Measurements from ENCODE around the gene OPN1MW. TPM values are rescaled to one million over a fixed set of nuclear protein-coding genes. Genes with fewer than 3 reads are reported as not detected.
"Not testable (repeated sequence)": the region's sequence is repeated elsewhere in the genome, so short reads cannot be mapped to it uniquely, and the experiment has no call there.

Gene OPN1MW
- total RNA-seq, 2 donors from 2014 or later, result not detected

- not testable (repeated sequence) for H3K9me3 ChIP-seq; H3K4me1 ChIP-seq (ENCODE audit: control insufficient read depth in 1 of 2, low read depth in 2 of 2); H3K27me3 ChIP-seq (replicated peaks; ENCODE audit: insufficient read depth); H3K4me3 ChIP-seq; ATAC-seq (ENCODE audit: insufficient number of reproducible peaks, low FRiP score, low read depth); DNase-seq (ENCODE audit: low spot score); H3K27ac ChIP-seq; H3K36me3 ChIP-seq
These were observed 9.9 kb upstream of the OPN1MW start for GRCh38 chrX:154172535-154172943.

- H3K36me3 ChIP-seq; H3K9me3 ChIP-seq; H3K27ac ChIP-seq; H3K27me3 ChIP-seq (replicated peaks; ENCODE audit: insufficient read depth); H3K4me3 ChIP-seq; DNase-seq (ENCODE audit: low spot score); ATAC-seq (ENCODE audit: insufficient number of reproducible peaks, low FRiP score, low read depth); H3K4me1 ChIP-seq (ENCODE audit: control insufficient read depth in 1 of 2, low read depth in 2 of 2): not testable (repeated sequence)
These were observed 8.0 kb upstream of the OPN1MW start for GRCh38 chrX:154174356-154174755.

DNA sequence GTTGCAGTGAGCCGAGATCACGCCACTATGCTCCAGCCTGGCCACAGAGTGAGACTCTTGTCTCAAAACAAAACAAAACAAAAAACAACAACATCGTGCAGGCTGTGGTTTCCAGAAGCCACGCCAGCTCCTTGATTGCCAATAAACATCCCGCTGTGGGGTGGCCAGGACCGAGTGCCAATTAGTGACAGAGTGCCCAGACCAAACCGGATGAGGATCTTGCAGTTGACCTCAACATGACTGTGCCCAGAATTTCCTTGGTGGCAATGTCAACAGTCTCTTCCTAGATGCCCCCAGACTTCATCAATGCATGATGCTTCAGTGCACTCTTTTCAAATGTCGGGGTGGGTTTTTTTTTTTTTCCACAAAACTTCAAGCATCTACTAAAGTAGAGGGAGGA, 1.4 kb downstream of the OPN1MW start:
- not testable (repeated sequence) for H3K9me3 ChIP-seq; H3K27me3 ChIP-seq (replicated peaks; ENCODE audit: insufficient read depth); H3K27ac ChIP-seq; ATAC-seq (ENCODE audit: insufficient number of reproducible peaks, low FRiP score, low read depth); H3K4me1 ChIP-seq (ENCODE audit: control insufficient read depth in 1 of 2, low read depth in 2 of 2); DNase-seq (ENCODE audit: low spot score); H3K4me3 ChIP-seq; H3K36me3 ChIP-seq

GRCh38 chrX:154192846-154193245, 10.4 kb downstream of the OPN1MW start:
- not testable (repeated sequence) for H3K36me3 ChIP-seq; H3K27me3 ChIP-seq (replicated peaks; ENCODE audit: insufficient read depth); H3K4me1 ChIP-seq (ENCODE audit: control insufficient read depth in 1 of 2, low read depth in 2 of 2); H3K27ac ChIP-seq; DNase-seq (ENCODE audit: low spot score); ATAC-seq (ENCODE audit: insufficient number of reproducible peaks, low FRiP score, low read depth); H3K9me3 ChIP-seq; H3K4me3 ChIP-seq

- not testable (repeated sequence) for H3K4me3 ChIP-seq; H3K36me3 ChIP-seq; H3K9me3 ChIP-seq; H3K4me1 ChIP-seq (ENCODE audit: control insufficient read depth in 1 of 2, low read depth in 2 of 2); H3K27ac ChIP-seq; H3K27me3 ChIP-seq (replicated peaks; ENCODE audit: insufficient read depth); ATAC-seq (ENCODE audit: insufficient number of reproducible peaks, low FRiP score, low read depth); DNase-seq (ENCODE audit: low spot score)
These were observed 11.9 kb downstream of the OPN1MW start for GRCh38 chrX:154194316-154194715.

- H3K27me3 ChIP-seq (replicated peaks; ENCODE audit: insufficient read depth); H3K4me1 ChIP-seq (ENCODE audit: control insufficient read depth in 1 of 2, low read depth in 2 of 2); DNase-seq (ENCODE audit: low spot score); H3K27ac ChIP-seq; ATAC-seq (ENCODE audit: insufficient number of reproducible peaks, low FRiP score, low read depth); H3K9me3 ChIP-seq; H3K36me3 ChIP-seq; H3K4me3 ChIP-seq: not testable (repeated sequence)
These were observed 14.1 kb downstream of the OPN1MW start for GRCh38 chrX:154196466-154196865.

GRCh38 chrX:154209670-154210418, 27.4 kb downstream of the OPN1MW start:
- not testable (repeated sequence) for H3K36me3 ChIP-seq; H3K9me3 ChIP-seq; H3K4me3 ChIP-seq; H3K27me3 ChIP-seq (replicated peaks; ENCODE audit: insufficient read depth); DNase-seq (ENCODE audit: low spot score); ATAC-seq (ENCODE audit: insufficient number of reproducible peaks, low FRiP score, low read depth); H3K27ac ChIP-seq; H3K4me1 ChIP-seq (ENCODE audit: control insufficient read depth in 1 of 2, low read depth in 2 of 2)

DNA sequence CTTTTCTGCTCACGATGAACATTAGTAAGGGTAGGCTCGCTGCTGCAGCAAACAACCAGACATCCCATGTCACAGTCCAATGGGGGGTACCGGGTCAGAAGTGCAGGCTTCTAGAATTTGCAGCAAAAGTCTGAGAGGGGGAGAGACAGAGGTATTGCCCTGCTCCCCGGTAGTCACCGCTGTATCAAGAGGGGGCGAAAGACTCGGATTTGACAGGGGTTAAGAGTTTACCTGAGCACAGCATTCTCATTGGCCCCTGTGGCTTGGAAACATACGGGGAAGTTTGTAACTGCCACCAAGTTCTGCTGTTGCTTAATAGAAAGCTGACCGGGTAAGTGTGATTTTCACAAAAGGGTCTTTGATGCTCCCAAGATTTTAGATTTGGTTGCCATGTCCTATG, 28.7 kb downstream of the OPN1MW start:
- not testable (repeated sequence) for ATAC-seq (ENCODE audit: insufficient number of reproducible peaks, low FRiP score, low read depth); DNase-seq (ENCODE audit: low spot score); H3K36me3 ChIP-seq; H3K4me1 ChIP-seq (ENCODE audit: control insufficient read depth in 1 of 2, low read depth in 2 of 2); H3K9me3 ChIP-seq; H3K27ac ChIP-seq; H3K4me3 ChIP-seq; H3K27me3 ChIP-seq (replicated peaks; ENCODE audit: insufficient read depth)

DNA sequence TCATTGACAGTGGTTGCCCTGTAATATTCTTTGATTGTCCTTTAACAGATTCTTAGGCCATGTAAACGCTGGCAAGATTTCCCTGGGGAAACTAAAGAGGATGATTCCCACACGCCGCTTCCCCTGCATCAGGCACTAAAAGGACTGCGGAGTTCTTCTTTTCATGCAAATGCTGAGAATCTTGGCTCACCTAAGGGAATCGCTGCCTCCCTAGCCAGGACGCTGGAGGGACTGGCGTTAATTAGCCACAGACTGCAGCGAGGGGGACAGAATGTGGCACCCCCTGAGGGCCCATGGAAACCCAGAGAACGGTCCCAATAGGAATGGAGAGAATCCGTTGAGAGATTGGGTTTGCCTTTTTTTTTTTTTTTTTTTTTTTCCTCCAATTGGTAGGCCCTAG, 29.1 kb downstream of the OPN1MW start:
- not testable (repeated sequence) for H3K36me3 ChIP-seq; DNase-seq (ENCODE audit: low spot score); H3K4me3 ChIP-seq; ATAC-seq (ENCODE audit: insufficient number of reproducible peaks, low FRiP score, low read depth); H3K27me3 ChIP-seq (replicated peaks; ENCODE audit: insufficient read depth); H3K27ac ChIP-seq; H3K9me3 ChIP-seq; H3K4me1 ChIP-seq (ENCODE audit: control insufficient read depth in 1 of 2, low read depth in 2 of 2)

DNA sequence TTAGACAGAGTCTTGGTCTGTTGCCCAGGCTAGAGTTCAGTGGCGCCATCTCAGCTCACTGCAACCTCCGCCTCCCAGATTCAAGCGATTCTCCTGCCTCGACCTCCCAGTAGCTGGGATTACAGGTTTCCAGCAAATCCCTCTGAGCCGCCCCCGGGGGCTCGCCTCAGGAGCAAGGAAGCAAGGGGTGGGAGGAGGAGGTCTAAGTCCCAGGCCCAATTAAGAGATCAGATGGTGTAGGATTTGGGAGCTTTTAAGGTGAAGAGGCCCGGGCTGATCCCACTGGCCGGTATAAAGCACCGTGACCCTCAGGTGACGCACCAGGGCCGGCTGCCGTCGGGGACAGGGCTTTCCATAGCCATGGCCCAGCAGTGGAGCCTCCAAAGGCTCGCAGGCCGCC, 37.1 kb downstream of the OPN1MW start, which contains the start of gene OPN1MW2:
OPN1MW2 (plus strand) TSS at position 301 of the 400 bp plus-strand sequence; CDS start at position 361, 60 bp downstream.
- H3K4me1 ChIP-seq (ENCODE audit: control insufficient read depth in 1 of 2, low read depth in 2 of 2); ATAC-seq (ENCODE audit: insufficient number of reproducible peaks, low FRiP score, low read depth); DNase-seq (ENCODE audit: low spot score); H3K9me3 ChIP-seq; H3K27me3 ChIP-seq (replicated peaks; ENCODE audit: insufficient read depth); H3K27ac ChIP-seq; H3K36me3 ChIP-seq; H3K4me3 ChIP-seq: not testable (repeated sequence)

GRCh38 chrX:154225292-154225691, 42.9 kb downstream of the OPN1MW start:
- not testable (repeated sequence) for H3K4me1 ChIP-seq (ENCODE audit: control insufficient read depth in 1 of 2, low read depth in 2 of 2); ATAC-seq (ENCODE audit: insufficient number of reproducible peaks, low FRiP score, low read depth); H3K4me3 ChIP-seq; H3K27ac ChIP-seq; DNase-seq (ENCODE audit: low spot score); H3K36me3 ChIP-seq; H3K27me3 ChIP-seq (replicated peaks; ENCODE audit: insufficient read depth); H3K9me3 ChIP-seq

- H3K27me3 ChIP-seq (replicated peaks; ENCODE audit: insufficient read depth); H3K36me3 ChIP-seq; H3K27ac ChIP-seq; ATAC-seq (ENCODE audit: insufficient number of reproducible peaks, low FRiP score, low read depth); H3K9me3 ChIP-seq; H3K4me1 ChIP-seq (ENCODE audit: control insufficient read depth in 1 of 2, low read depth in 2 of 2); DNase-seq (ENCODE audit: low spot score); H3K4me3 ChIP-seq: not testable (repeated sequence)
These were observed 44.3 kb downstream of the OPN1MW start for GRCh38 chrX:154226706-154227105.

DNA sequence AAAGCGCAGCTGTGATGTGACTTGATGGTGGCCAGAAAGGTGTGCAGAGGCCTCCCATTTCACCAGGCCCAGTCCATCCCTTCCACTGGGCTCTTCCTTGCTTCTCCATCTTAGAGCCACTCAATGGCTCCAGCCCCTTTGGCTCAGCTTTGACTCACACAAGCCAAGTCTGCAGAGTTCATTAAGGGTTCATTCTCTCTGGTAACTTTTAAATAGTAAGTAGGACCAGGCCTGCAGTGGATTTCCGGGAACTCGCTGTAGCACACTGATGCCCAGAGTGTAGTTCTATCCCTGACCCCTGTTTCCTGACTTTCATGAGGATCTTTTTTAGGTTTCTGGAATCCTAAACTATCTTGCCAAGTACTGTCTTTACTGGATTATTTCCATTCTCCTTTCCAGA, 49.0 kb downstream of the OPN1MW start:
- not testable (repeated sequence) for H3K9me3 ChIP-seq; H3K4me3 ChIP-seq; H3K27me3 ChIP-seq (replicated peaks; ENCODE audit: insufficient read depth); ATAC-seq (ENCODE audit: insufficient number of reproducible peaks, low FRiP score, low read depth); H3K36me3 ChIP-seq; DNase-seq (ENCODE audit: low spot score); H3K4me1 ChIP-seq (ENCODE audit: control insufficient read depth in 1 of 2, low read depth in 2 of 2); H3K27ac ChIP-seq

Measured in thoracic aorta (tissue), 2 donors.